NCI-H526 treated with DMSO at 0.1 percent for 48 hours (cell line): Measurements from ENCODE around the gene PCDHA5.
"Not testable (repeated sequence)": the region's sequence is repeated elsewhere in the genome, so short reads cannot be mapped to it uniquely, and the experiment has no call there.

Experiments
- DNase-seq: peaks from one replicate; lab custom pipeline; 2025; lab: John Stamatoyannopoulos, UW

The PCDHA5 gene

DNA sequence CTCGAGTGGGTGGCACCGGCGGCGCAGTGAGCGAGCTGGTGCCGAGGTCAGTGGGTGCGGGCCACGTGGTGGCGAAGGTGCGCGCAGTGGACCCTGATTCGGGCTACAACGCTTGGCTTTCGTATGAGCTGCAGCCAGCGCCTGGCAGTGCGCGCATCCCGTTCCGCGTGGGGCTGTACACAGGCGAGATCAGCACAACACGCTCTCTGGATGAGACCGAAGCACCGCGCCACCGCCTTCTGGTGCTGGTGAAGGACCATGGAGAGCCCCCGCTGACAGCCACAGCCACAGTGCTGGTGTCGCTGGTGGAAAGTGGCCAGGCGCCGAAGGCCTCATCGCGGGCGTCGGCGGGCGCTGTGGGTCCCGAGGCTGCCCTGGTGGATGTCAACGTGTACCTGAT is 2.1 kb downstream of the PCDHA5 start:
- DNase-seq, result no peak

- no peak for DNase-seq
These were observed 6.4 kb downstream of the PCDHA5 start, which contains the start of gene PCDHA6 for GRCh38 chr5:140827704-140828361. Gene PCDHA6, plus strand, starts transcription at chr5:140827960. Its CDS starts 132 bp downstream, at chr5:140828092.

- no peak for DNase-seq
These were observed 6.9 kb downstream of the PCDHA5 start for GRCh38 chr5:140828362-140828737.

GRCh38 chr5:140829511-140830501 is 8.4 kb downstream of the PCDHA5 start:
- DNase-seq, result not testable (repeated sequence)

GRCh38 chr5:140833993-140834392 is 12.6 kb downstream of the PCDHA5 start, which contains the start of gene PCDHA7:
Gene PCDHA7, plus strand, starts transcription at chr5:140834269. Its CDS starts 115 bp downstream, at chr5:140834384.
- no peak for DNase-seq

- not testable (repeated sequence) for DNase-seq
These were observed 13.1 kb downstream of the PCDHA5 start for GRCh38 chr5:140834439-140835008.

GRCh38 chr5:140835622-140836510 is 14.5 kb downstream of the PCDHA5 start:
- DNase-seq, result no peak

GRCh38 chr5:140840978-140841962 is 19.9 kb downstream of the PCDHA5 start, which contains the start of gene PCDHA8:
Gene PCDHA8, plus strand, starts transcription at chr5:140841187. Its CDS starts 135 bp downstream, at chr5:140841322.
- DNase-seq, result no peak

GRCh38 chr5:140842798-140843733 is 21.7 kb downstream of the PCDHA5 start:
- no peak for DNase-seq

- DNase-seq, result not testable (repeated sequence)
These were observed 27.0 kb downstream of the PCDHA5 start, which contains the start of gene PCDHA9 for GRCh38 chr5:140848139-140849102. Gene PCDHA9, plus strand, starts transcription at chr5:140848382. Its CDS starts 114 bp downstream, at chr5:140848496.

- DNase-seq, result not testable (repeated sequence)
These were observed 28.6 kb downstream of the PCDHA5 start for GRCh38 chr5:140849831-140850634.

- DNase-seq, result peak; percentile 16
These were observed 34.6 kb downstream of the PCDHA5 start, which contains the start of gene PCDHA10 for GRCh38 chr5:140855772-140856674. Gene PCDHA10, plus strand, starts transcription at chr5:140855897. Its CDS starts 152 bp downstream, at chr5:140856049.

- no peak for DNase-seq
These were observed 36.0 kb downstream of the PCDHA5 start for GRCh38 chr5:140857177-140857986.

- DNase-seq, result no peak
These were observed 36.5 kb downstream of the PCDHA5 start for GRCh38 chr5:140857987-140858240.
